Endothelial cell (in vitro differentiated cells): ENCODE data around the gene ARL14. TPM values are rescaled to one million over a fixed set of nuclear protein-coding genes. Genes with fewer than 3 reads are reported as not detected.

Experiments
- DNase-seq: peaks from one replicate; pipeline ENCODE4 v3.0.0; 2021; ENCODE audit warnings: low spot score
- H3K27ac Mint-ChIP-seq: one replicate; pipeline ENCODE4 v1.8.0; 2021; ENCODE audit warnings: mixed read lengths, inconsistent platforms; ENCODE audit not compliant: unreplicated experiment
- H3K27me3 Mint-ChIP-seq: one replicate; pipeline ENCODE4 v1.8.0; 2021; ENCODE audit warnings: mild to moderate bottlenecking, moderate library complexity, mixed read lengths, inconsistent platforms; ENCODE audit not compliant: unreplicated experiment
- H3K36me3 Mint-ChIP-seq: one replicate; pipeline ENCODE4 v1.8.0; 2021; ENCODE audit warnings: mild to moderate bottlenecking, low read depth, mixed read lengths, inconsistent platforms; ENCODE audit not compliant: unreplicated experiment
- H3K4me1 Mint-ChIP-seq: one replicate; pipeline ENCODE4 v1.8.0; 2021; ENCODE audit warnings: mild to moderate bottlenecking, mixed read lengths, inconsistent platforms; ENCODE audit not compliant: unreplicated experiment
- H3K4me3 Mint-ChIP-seq: one replicate; pipeline ENCODE4 v1.8.0; 2021; ENCODE audit warnings: mild to moderate bottlenecking, mixed read lengths, inconsistent platforms; ENCODE audit not compliant: unreplicated experiment
- H3K9me3 Mint-ChIP-seq: one replicate; pipeline ENCODE4 v1.8.0; 2021; ENCODE audit warnings: mixed read lengths, inconsistent platforms; ENCODE audit not compliant: unreplicated experiment
- CTCF ChIP-seq: fragments of 200-600 bp; sonication (generic); IDR thresholded peaks from one replicate; pipeline ENCODE4 v1.5.0; 2021; ENCODE audit warnings: antibody characterized with exemption; ENCODE audit not compliant: unreplicated experiment
- total RNA-seq: library from RNA; stranded (reverse); fragmentation: NEBNext Ultra II Directional; extraction: Animal tissue kit (Norgen Biotek cat#: 25700); gene quantifications from one replicate; pipeline ENCODE4 v1.2.1, GENCODE V29; 2021; ENCODE audit not compliant: unreplicated experiment

Gene ARL14
- total RNA-seq, 1 donor from 2014 or later: not detected

GRCh38 chr3:160638184-160638583 lies 38.8 kb upstream of the ARL14 start:
- H3K36me3 Mint-ChIP-seq: no peaks in the 10 kb centered on the region
- no peak for DNase-seq
- TF ChIP-seq CTCF: no peak
- no peak overlapping the region for H3K27ac Mint-ChIP-seq
- H3K27me3 Mint-ChIP-seq: peaks cover 1% of the 10 kb centered on the region
- no peaks in the 10 kb centered on the region for H3K9me3 Mint-ChIP-seq
- peaks cover 14% of the 10 kb centered on the region for H3K4me1 Mint-ChIP-seq
- H3K4me3 Mint-ChIP-seq: no peak overlapping the region

- DNase-seq: no peak
- Mint-ChIP-seq H3K4me3 (no peak overlapping the region), H3K4me1 (peaks cover 14% of the 10 kb centered on the region), H3K27ac (peak overlapping the region; percentile 9), H3K9me3 (no peaks in the 10 kb centered on the region), H3K36me3 (no peaks in the 10 kb centered on the region), H3K27me3 (peaks cover 1% of the 10 kb centered on the region)
- TF ChIP-seq CTCF: no peak
These were observed 35.2 kb upstream of the ARL14 start for GRCh38 chr3:160641665-160642309.

- no peaks in the 10 kb centered on the region for H3K9me3 Mint-ChIP-seq
- DNase-seq: no peak
These were observed 33.0 kb upstream of the ARL14 start for GRCh38 chr3:160643994-160644393.

GRCh38 chr3:160644491-160644890 lies 32.5 kb upstream of the ARL14 start:
- DNase-seq: no peak
- H3K36me3 Mint-ChIP-seq: no peaks in the 10 kb centered on the region
- H3K27ac Mint-ChIP-seq: no peak overlapping the region
- H3K4me1 Mint-ChIP-seq: peaks cover 14% of the 10 kb centered on the region
- no peak for TF ChIP-seq CTCF
- no peak overlapping the region for H3K4me3 Mint-ChIP-seq
- H3K27me3 Mint-ChIP-seq: peaks cover 1% of the 10 kb centered on the region
- no peaks in the 10 kb centered on the region for H3K9me3 Mint-ChIP-seq

More at GRCh38 chr3:160643994-160644393, 33.0 kb upstream of the ARL14 start:
- H3K4me1 Mint-ChIP-seq: peaks cover 14% of the 10 kb centered on the region
- H3K27me3 Mint-ChIP-seq: peaks cover 1% of the 10 kb centered on the region
- no peak for TF ChIP-seq CTCF
- no peak overlapping the region for H3K27ac Mint-ChIP-seq
- H3K4me3 Mint-ChIP-seq: no peak overlapping the region
- no peaks in the 10 kb centered on the region for H3K36me3 Mint-ChIP-seq

DNA sequence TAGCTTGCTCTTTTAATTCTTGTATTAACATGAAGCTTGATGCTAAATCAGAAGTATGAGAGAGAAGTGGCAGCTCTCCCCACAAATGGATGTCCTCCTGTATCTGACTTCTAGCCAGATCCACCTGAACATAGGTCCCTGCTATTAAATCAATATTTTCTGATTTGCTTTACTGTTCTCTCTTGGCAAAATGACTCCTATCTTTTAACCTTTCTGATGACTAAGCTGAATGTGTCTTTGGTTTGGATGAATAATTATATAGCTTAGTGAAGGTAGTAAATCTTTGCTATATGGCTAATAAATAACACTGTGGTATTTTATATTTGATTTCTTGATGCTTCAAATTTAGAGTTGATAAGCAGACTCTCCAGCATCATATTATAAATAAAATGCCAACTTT lies 28.3 kb upstream of the ARL14 start:
- H3K9me3 Mint-ChIP-seq: no peaks in the 10 kb centered on the region
- no peaks in the 10 kb centered on the region for H3K4me1 Mint-ChIP-seq
- H3K27me3 Mint-ChIP-seq: no peaks in the 10 kb centered on the region
- no peak for TF ChIP-seq CTCF
- no peak overlapping the region for H3K27ac Mint-ChIP-seq
- no peak for DNase-seq
- no peaks in the 10 kb centered on the region for H3K36me3 Mint-ChIP-seq
- H3K4me3 Mint-ChIP-seq: no peak overlapping the region
